Brain microvascular endothelial cell (primary cell): ENCODE measurements around the gene CLASP1.
A peak's percentile ranks its signal among the peaks of the same experiment; 100 is the strongest.
"Not testable (repeated sequence)": the region's sequence is repeated elsewhere in the genome, so short reads cannot be mapped to it uniquely, and the experiment has no call there.

Experiments used
- DNase-seq: peaks from one replicate; pipeline ENCODE4 v3.0.0-alpha.2; 2020
- H3K27ac ChIP-seq: fragments of 250-450 bp; sonication (Bioruptor Pico); 2 replicates; pipeline ENCODE4 v1.5.1; 2020; ENCODE audit warnings: mild to moderate bottlenecking, moderate library complexity
- H3K27me3 ChIP-seq: fragments of 250-450 bp; sonication (Bioruptor Pico); replicated peaks from 2 replicates; pipeline ENCODE4 v1.5.1; 2020; ENCODE audit warnings: mild to moderate bottlenecking
- H3K36me3 ChIP-seq: fragments of 250-450 bp; sonication (Bioruptor Pico); replicated peaks from 2 replicates; pipeline ENCODE4 v1.5.1; 2020; ENCODE audit warnings: mild to moderate bottlenecking
- H3K4me3 ChIP-seq: 2 replicates; pipeline ENCODE4 v1.5.1; 2011; ENCODE audit warnings: low read depth, mild to moderate bottlenecking, control low read depth, low read length, moderate library complexity
- CTCF ChIP-seq: IDR thresholded peaks from 2 replicates; pipeline ENCODE4 v1.5.1; 2011; ENCODE audit warnings: low read depth, mild to moderate bottlenecking, moderate library complexity, low read length, control low read depth, inconsistent platforms; ENCODE audit errors: missing control alignments
- in situ Hi-C: cut with HindIII; loops from 2 replicates; pipeline ENCODE4 v1.10.0; 2017; ENCODE audit warnings: low sequenced_read_pairs, low pct_ligation_motif_present

Gene CLASP1

GRCh38 chr2:121647396-121647795 lies 1.9 kb downstream of the CLASP1 start:
- H3K4me3 ChIP-seq, result no peak overlapping the region
- no peak for DNase-seq
- no peak for TF ChIP-seq CTCF
- H3K36me3 ChIP-seq, result no peaks in the 10 kb centered on the region
- H3K27me3 ChIP-seq, result no peaks in the 10 kb centered on the region
- H3K27ac ChIP-seq, result no peak overlapping the region
- in situ Hi-C loops, result no loop called here

- Histone ChIP-seq H3K36me3 (no peaks in the 10 kb centered on the region), H3K4me3 (no peak overlapping the region), H3K27ac (no peak overlapping the region), H3K27me3 (no peaks in the 10 kb centered on the region)
- no peak for TF ChIP-seq CTCF
- in situ Hi-C loops, result no loop called here
- no peak for DNase-seq
Measured at GRCh38 chr2:121644715-121645114, 4.5 kb downstream of the CLASP1 start.

GRCh38 chr2:121643877-121644276 lies 5.4 kb downstream of the CLASP1 start:
- Histone ChIP-seq H3K27me3 (no peaks in the 10 kb centered on the region), H3K36me3 (no peaks in the 10 kb centered on the region), H3K27ac (no peak overlapping the region), H3K4me3 (no peak overlapping the region)
- no peak for DNase-seq
- in situ Hi-C loops, result no loop called here
- TF ChIP-seq CTCF, result no peak

- no peak for DNase-seq
- Histone ChIP-seq H3K27me3 (no peaks in the 10 kb centered on the region), H3K36me3 (no peaks in the 10 kb centered on the region), H3K4me3 (no peak overlapping the region), H3K27ac (no peak overlapping the region)
- TF ChIP-seq CTCF, result peak; percentile 9
- in situ Hi-C loops, result no loop called here
Measured at GRCh38 chr2:121640380-121641316, 8.6 kb downstream of the CLASP1 start.

- H3K27me3 ChIP-seq, H3K36me3 ChIP-seq, H3K27ac ChIP-seq, in situ Hi-C loops, H3K4me3 ChIP-seq, DNase-seq: not testable (repeated sequence)
Measured at GRCh38 chr2:121639846-121640245, 9.4 kb downstream of the CLASP1 start.

GRCh38 chr2:121638333-121638732 lies 10.9 kb downstream of the CLASP1 start:
- Histone ChIP-seq H3K27ac (no peak overlapping the region), H3K4me3 (no peak overlapping the region), H3K27me3 (no peaks in the 10 kb centered on the region), H3K36me3 (no peaks in the 10 kb centered on the region)
- no peak for DNase-seq
- no peak for TF ChIP-seq CTCF
- in situ Hi-C loops, result no loop called here
